Astrocyte (in vitro differentiated cells and primary cell): ENCODE measurements around the gene LALBA.
A peak's percentile ranks its signal among the peaks of the same experiment; 100 is the strongest.

Experiments
- EZH2 ChIP-seq: IDR thresholded peaks from 2 replicates; pipeline ENCODE4 v1.6.1; 2012; ENCODE audit warnings: mild to moderate bottlenecking, low read length, inconsistent platforms; ENCODE audit not compliant: insufficient read depth
- TF ChIP-seq, protein P1 (sequence below): IDR thresholded peaks from 2 replicates; pipeline ENCODE4 v1.5.1; 2011; ENCODE audit warnings: low read depth, mild to moderate bottlenecking, inconsistent platforms, low read length, moderate library complexity; ENCODE audit not compliant: insufficient read depth

DNA sequence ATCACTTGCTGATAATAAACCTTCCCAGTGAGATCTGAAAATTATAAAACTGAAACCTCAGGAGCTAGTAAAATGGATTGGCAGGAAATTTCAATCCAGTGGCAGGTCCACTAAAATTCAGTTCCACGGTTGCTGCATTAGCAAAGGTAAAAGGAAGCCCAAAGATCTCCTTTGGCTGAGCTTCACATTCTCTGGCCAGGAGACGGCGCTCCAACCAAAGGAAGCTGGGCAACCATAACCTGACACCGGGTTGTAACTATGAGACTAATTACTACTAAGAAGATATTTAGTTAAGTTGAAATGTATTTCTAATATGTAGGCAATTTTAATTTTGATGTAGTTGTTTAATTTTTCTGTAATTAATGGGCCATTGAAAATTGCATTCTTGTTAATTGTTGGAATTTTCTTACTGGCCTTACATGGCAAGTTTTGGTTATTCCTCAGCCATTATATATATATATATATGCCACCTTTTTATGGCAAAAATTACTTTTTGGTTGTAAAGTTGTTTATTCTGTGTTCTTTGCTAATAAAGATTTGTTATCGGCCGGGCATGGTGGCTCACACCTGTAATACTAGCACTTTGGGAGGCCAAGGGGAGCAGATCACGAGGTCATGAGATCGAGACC lies 27.4 kb downstream of the LALBA start:
- TF ChIP-seq, protein P1, sequence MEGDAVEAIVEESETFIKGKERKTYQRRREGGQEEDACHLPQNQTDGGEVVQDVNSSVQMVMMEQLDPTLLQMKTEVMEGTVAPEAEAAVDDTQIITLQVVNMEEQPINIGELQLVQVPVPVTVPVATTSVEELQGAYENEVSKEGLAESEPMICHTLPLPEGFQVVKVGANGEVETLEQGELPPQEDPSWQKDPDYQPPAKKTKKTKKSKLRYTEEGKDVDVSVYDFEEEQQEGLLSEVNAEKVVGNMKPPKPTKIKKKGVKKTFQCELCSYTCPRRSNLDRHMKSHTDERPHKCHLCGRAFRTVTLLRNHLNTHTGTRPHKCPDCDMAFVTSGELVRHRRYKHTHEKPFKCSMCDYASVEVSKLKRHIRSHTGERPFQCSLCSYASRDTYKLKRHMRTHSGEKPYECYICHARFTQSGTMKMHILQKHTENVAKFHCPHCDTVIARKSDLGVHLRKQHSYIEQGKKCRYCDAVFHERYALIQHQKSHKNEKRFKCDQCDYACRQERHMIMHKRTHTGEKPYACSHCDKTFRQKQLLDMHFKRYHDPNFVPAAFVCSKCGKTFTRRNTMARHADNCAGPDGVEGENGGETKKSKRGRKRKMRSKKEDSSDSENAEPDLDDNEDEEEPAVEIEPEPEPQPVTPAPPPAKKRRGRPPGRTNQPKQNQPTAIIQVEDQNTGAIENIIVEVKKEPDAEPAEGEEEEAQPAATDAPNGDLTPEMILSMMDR: peak; percentile 57
- no peak for TF ChIP-seq EZH2
